ENCODE measurements around the gene PCSK6.

Gene PCSK6

DNA sequence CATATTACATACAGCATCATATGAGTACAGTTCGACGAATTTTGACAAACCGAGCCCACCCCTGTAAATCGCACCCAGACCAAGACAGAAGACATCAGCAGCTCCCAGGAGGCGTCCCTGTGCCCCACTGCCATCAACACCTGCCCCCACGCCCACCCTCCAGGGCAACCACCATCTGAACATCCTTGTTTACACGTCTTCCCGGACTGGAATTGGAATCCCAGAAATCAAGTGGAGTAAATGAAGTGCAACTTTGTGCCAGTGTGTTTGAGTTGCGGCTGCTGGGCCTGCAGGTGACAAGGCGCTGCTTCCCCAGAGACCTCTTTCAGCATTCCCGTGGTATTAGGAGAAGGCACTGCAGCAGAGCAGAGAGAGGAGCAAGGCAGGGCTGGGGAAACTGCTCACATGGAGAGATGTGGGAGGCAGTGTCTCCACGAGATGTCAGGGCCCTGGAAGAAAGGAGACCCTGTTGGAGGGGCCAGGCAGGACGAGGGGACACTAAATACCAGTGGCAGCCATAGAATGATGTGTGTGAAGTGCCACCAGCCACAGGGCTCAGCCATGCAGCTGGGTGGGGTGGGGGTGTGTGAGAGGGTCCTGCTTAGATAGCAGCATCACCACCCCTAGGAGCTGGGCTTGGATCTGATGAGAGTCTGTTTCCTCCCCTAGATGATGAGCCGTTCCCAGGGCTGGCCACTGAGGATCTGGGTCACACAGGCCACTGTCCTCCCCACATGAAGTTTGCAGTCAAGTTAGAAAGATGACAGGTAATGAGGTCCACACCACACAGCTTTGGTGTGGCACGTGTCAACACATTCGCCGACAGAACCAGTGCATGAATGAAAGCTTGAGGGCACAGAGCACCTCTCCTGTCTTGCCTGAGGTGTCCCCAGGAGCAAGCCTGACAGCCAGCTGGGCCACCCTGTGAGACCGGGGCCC, 33.4 kb upstream of the PCSK6 start:
- TF ChIP-seq ISL1 (CRISPR knock-in tag; IDR thresholded peaks at IDR 0.05) (no peak), CSDC2 (CRISPR knock-in tag; IDR thresholded peaks at IDR 0.05) (no peak), ARNTL (CRISPR knock-in tag; IDR thresholded peaks at IDR 0.05; ENCODE audit: borderline replicate concordance, low read depth) (no peak), ZNF565 (CRISPR knock-in tag; conservative IDR thresholded peaks at IDR 0.05; ENCODE audit: low read depth) (no peak), ZFP3 (CRISPR knock-in tag; IDR thresholded peaks at IDR 0.05) (no peak), OSR1 (CRISPR knock-in tag; IDR thresholded peaks at IDR 0.05) (no peak), TCF4 (CRISPR knock-in tag; IDR thresholded peaks at IDR 0.05; ENCODE audit: borderline replicate concordance) (no peak), PATZ1 (CRISPR knock-in tag; IDR thresholded peaks at IDR 0.05; ENCODE audit: borderline replicate concordance) (no peak), RARB (CRISPR knock-in tag; IDR thresholded peaks at IDR 0.05) (no peak), SNAI2 (CRISPR knock-in tag; IDR thresholded peaks at IDR 0.05) (no peak), CREB5 (CRISPR knock-in tag; IDR thresholded peaks at IDR 0.05; ENCODE audit: low read depth) (no peak), ZFP30 (CRISPR knock-in tag; IDR thresholded peaks at IDR 0.05) (no peak), ZNF8 (CRISPR knock-in tag; IDR thresholded peaks at IDR 0.05) (no peak), TSHZ2 (CRISPR knock-in tag; IDR thresholded peaks at IDR 0.05) (no peak), ZC3H10 (CRISPR knock-in tag; IDR thresholded peaks at IDR 0.05) (no peak), TOX (CRISPR knock-in tag; IDR thresholded peaks at IDR 0.05; ENCODE audit: borderline replicate concordance) (no peak), BACH2 (CRISPR knock-in tag; IDR thresholded peaks at IDR 0.05; ENCODE audit: borderline replicate concordance) (no peak)
- no peak for ATAC-seq

DNA sequence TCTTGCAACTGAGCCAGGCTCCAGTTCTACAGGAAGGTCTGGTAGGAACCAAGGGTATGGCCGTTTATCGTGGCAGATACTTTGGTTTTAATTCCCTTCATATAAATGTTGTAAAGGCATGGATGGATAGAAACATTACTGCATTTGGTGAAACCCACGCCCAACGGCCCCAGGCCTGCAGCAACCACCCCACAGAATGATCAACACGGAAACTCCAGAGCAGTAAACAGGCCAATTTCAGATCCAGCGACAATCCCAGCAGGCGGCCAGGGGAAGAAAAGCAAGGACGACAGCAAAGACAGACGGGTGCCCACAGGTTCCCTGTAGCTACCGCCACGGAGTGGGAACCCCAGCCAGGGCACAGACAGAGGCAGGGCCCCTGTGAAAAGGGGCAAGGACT, 32.6 kb upstream of the PCSK6 start:
- no peak for TF ChIP-seq PATZ1 (CRISPR knock-in tag; IDR thresholded peaks at IDR 0.05; ENCODE audit: borderline replicate concordance)
- TF ChIP-seq CSRNP3 (CRISPR knock-in tag; IDR thresholded peaks at IDR 0.05): no peak
- no peak for TF ChIP-seq CSDC2 (CRISPR knock-in tag; IDR thresholded peaks at IDR 0.05)
- TF ChIP-seq ZFP30 (CRISPR knock-in tag; IDR thresholded peaks at IDR 0.05): no peak
- no peak for TF ChIP-seq CREB5 (CRISPR knock-in tag; IDR thresholded peaks at IDR 0.05; ENCODE audit: low read depth)
- no peak for TF ChIP-seq PPARA (CRISPR knock-in tag; IDR thresholded peaks at IDR 0.05; ENCODE audit: borderline replicate concordance)
- TF ChIP-seq, protein P1, sequence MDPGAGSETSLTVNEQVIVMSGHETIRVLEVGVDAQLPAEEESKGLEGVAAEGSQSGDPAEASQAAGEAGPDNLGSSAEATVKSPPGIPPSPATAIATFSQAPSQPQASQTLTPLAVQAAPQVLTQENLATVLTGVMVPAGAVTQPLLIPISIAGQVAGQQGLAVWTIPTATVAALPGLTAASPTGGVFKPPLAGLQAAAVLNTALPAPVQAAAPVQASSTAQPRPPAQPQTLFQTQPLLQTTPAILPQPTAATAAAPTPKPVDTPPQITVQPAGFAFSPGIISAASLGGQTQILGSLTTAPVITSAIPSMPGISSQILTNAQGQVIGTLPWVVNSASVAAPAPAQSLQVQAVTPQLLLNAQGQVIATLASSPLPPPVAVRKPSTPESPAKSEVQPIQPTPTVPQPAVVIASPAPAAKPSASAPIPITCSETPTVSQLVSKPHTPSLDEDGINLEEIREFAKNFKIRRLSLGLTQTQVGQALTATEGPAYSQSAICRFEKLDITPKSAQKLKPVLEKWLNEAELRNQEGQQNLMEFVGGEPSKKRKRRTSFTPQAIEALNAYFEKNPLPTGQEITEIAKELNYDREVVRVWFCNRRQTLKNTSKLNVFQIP (CRISPR knock-in tag; IDR thresholded peaks at IDR 0.05; ENCODE audit: borderline replicate concordance, low read depth): no peak
- ATAC-seq: no peak

Data from SK-N-SH treated with all-trans-retinoic acid at 6 μM for 48 hours (cell line).